Transverse colon (tissue), 4 donors: ENCODE measurements around the gene CPOX. TPM values are rescaled to one million over a fixed set of nuclear protein-coding genes. Genes with fewer than 3 reads are reported as not detected.

Source experiments
- DNase-seq: peaks from one replicate; pipeline ENCODE4 v3.0.0-alpha.2; 2019
- H3K27ac ChIP-seq, 4 donors: fragments of 200-600 bp; sonication (generic); 2 replicates each; pipeline ENCODE4 v1.5.1; 2016 to 2018; ENCODE audit warnings: inconsistent platforms in 4 of 4
- H3K27me3 ChIP-seq: fragments of 200-600 bp; sonication (generic); 2 replicates; pipeline ENCODE4 v1.5.1; 2017; ENCODE audit warnings: inconsistent platforms
- H3K36me3 ChIP-seq, 4 donors: fragments of 200-600 bp; sonication (generic); 2 replicates each; pipeline ENCODE4 v1.5.1; 2017 to 2019; ENCODE audit warnings: inconsistent platforms in 4 of 4
- H3K4me1 ChIP-seq, 4 donors: fragments of 200-600 bp; sonication (generic); 2 replicates each; pipeline ENCODE4 v1.5.1; 2017 to 2020; ENCODE audit warnings: inconsistent platforms in 4 of 4
- H3K4me3 ChIP-seq, 4 donors: fragments of 200-600 bp; sonication (generic); 1 replicate in 1 of 4; 2 replicates in 3 of 4; pipeline versions ENCODE4 v1.5.1 to v1.6.1; 2017 to 2019; ENCODE audit warnings: inconsistent platforms in 4 of 4
- H3K9me3 ChIP-seq, 2 donors: fragments of 200-600 bp; sonication (generic); 2 replicates each; pipeline ENCODE4 v1.5.1; 2017 to 2019; ENCODE audit warnings: inconsistent platforms in 2 of 2
- CTCF ChIP-seq, 5 experiments: fragments of 200-600 bp in 3 of 5; fragments of 450-650 bp in 2 of 5; sonication (generic) in 3 of 5; IDR thresholded peaks; 1 replicate in 2 of 5; 2 replicates in 3 of 5; pipeline ENCODE4 v1.5.1; 2016 to 2017; ENCODE audit warnings: antibody characterized with exemption in 5 of 5, inconsistent platforms in 3 of 5, mild to moderate bottlenecking in 2 of 5, moderate library complexity in 1 of 5
- EP300 ChIP-seq: sonication (generic); formaldehyde crosslinking; IDR thresholded peaks from one replicate; pipeline ENCODE4 v1.6.1; 2017; ENCODE audit warnings: antibody characterized with exemption, low read depth
- POLR2A ChIP-seq: fragments of 450-650 bp; IDR thresholded peaks from one replicate; pipeline ENCODE4 v1.6.1; 2016; ENCODE audit warnings: antibody characterized with exemption, mild to moderate bottlenecking, moderate library complexity
- POLR2AphosphoS5 ChIP-seq, 3 donors: sonication (generic); formaldehyde crosslinking; IDR thresholded peaks; one replicate each; pipeline ENCODE4 v1.6.1; 2016; ENCODE audit warnings: antibody characterized with exemption in 3 of 3
- WGBS, 2 donors: methylation state at CpG; one replicate each; pipeline ENCODE4 v1.1.5; 2018; ENCODE audit warnings: low coverage in 1 of 2; 5-methylcytosine and 5-hydroxymethylcytosine counted together
- in situ Hi-C, 4 donors: fragments of 200-750 bp; cut with MboI; loops; one replicate each; pipeline versions ENCODE4 v1.15.0 to v1.15.1; 2017; ENCODE audit warnings: low sequenced_read_pairs in 3 of 4, low pct_ligation_motif_present in 1 of 4, low pct_unique_long_range_greater_than_20kb in 1 of 4
- intact Hi-C: fragments of 100-400 bp; cut with DNase I; formaldehyde crosslinking; loops from one replicate; pipeline ENCODE4 v1.15.1; 2023; ENCODE audit warnings: low total_unique reads
- total RNA-seq, 4 donors: library from RNA; depleted of rRNA; stranded (reverse); fragments of >200 nt; gene quantifications; one replicate each; pipeline ENCODE4 v1.1.0, GENCODE V29; 2016

Gene CPOX
- total RNA-seq, 4 donors from 2014 or later, result 17.9 to 30.7 (median 26.3) TPM

GRCh38 chr3:98626151-98626550, 32.7 kb upstream of the CPOX start:
- Histone ChIP-seq H3K27ac (no peak overlapping the region), H3K36me3 (no peaks in the 10 kb centered on the region), H3K27me3 (no peaks in the 10 kb centered on the region), H3K9me3 (no peaks in the 10 kb centered on the region), H3K4me3 (no peak overlapping the region), H3K4me1 (no peaks in the 10 kb centered on the region)
- no peak for DNase-seq
- WGBS, 2 donors, result 87 to 94% methylated on average over 2 to 4 of the region's 4 CpGs
- intact Hi-C loops, result no loop called here
- in situ Hi-C loops, result no loop called here
- TF ChIP-seq POLR2A (no peak), POLR2AphosphoS5 (IDR thresholded peaks at IDR 0.05) (no peak), EP300 (no peak)

- in situ Hi-C loops (loop anchor here in 2 of 4 donors (25.0 kb wide), 1 partner anchor 364 kb away; no protein-coding TSS in a partner anchor), intact Hi-C loops (no loop called here)
- no peaks in the 10 kb centered on the region for H3K4me1 ChIP-seq
- H3K9me3 ChIP-seq, result no peaks in the 10 kb centered on the region
- no peaks in the 10 kb centered on the region for H3K27me3 ChIP-seq
- no peaks in the 10 kb centered on the region for H3K36me3 ChIP-seq
- TF ChIP-seq POLR2AphosphoS5 (IDR thresholded peaks at IDR 0.05) (no peak), EP300 (no peak), CTCF (IDR thresholded peaks at IDR 0.05) (no peak), POLR2A (no peak)
- H3K4me3 ChIP-seq, result no peak overlapping the region
- no peak for DNase-seq
- 80% methylated on average over 2 to 3 of the region's 3 CpGs for WGBS, 2 donors
- no peak overlapping the region for H3K27ac ChIP-seq
These were observed 30.3 kb upstream of the CPOX start for GRCh38 chr3:98623572-98624280.

GRCh38 chr3:98617841-98618240, 24.4 kb upstream of the CPOX start:
- DNase-seq, result no peak
- H3K4me3 ChIP-seq, result no peak overlapping the region
- H3K27ac ChIP-seq, result no peak overlapping the region
- H3K36me3 ChIP-seq, result no peaks in the 10 kb centered on the region
- H3K9me3 ChIP-seq, result no peaks in the 10 kb centered on the region
- no peaks in the 10 kb centered on the region for H3K4me1 ChIP-seq
- TF ChIP-seq POLR2AphosphoS5 (IDR thresholded peaks at IDR 0.05) (no peak), POLR2A (no peak), CTCF (IDR thresholded peaks at IDR 0.05) (no peak), EP300 (no peak)
- in situ Hi-C loops (loop anchor here in 2 of 4 donors (25.0 kb wide), 1 partner anchor 369 kb away; no protein-coding TSS in a partner anchor), intact Hi-C loops (loop anchor here (5.0 kb wide), 1 partner anchor 314 kb away; no protein-coding TSS in a partner anchor)
- 92 to 94% methylated on average over 2 of the region's 2 CpGs for WGBS, 2 donors
- H3K27me3 ChIP-seq, result no peaks in the 10 kb centered on the region

GRCh38 chr3:98613616-98614015, 20.2 kb upstream of the CPOX start:
- no peak for TF ChIP-seq POLR2A
- TF ChIP-seq CTCF (IDR thresholded peaks at IDR 0.05), result no peak
- Histone ChIP-seq H3K9me3 (no peaks in the 10 kb centered on the region), H3K36me3 (no peaks in the 10 kb centered on the region), H3K4me3 (no peak overlapping the region), H3K4me1 (no peaks in the 10 kb centered on the region), H3K27me3 (no peaks in the 10 kb centered on the region), H3K27ac (no peak overlapping the region)
- intact Hi-C loops, result no loop called here
- DNase-seq, result no peak
- in situ Hi-C loops, result loop anchor here in 2 of 4 donors (25.0 kb wide), 1 partner anchor 374 kb away; no protein-coding TSS in a partner anchor
- 83% methylated on average over 4 of the region's 4 CpGs for WGBS, 2 donors
